NCI-H2029 (cell line): Measurements from ENCODE around the gene NAP1L4.
"Not testable (repeated sequence)": the region's sequence is repeated elsewhere in the genome, so short reads cannot be mapped to it uniquely, and the experiment has no call there.

Experiments used
- DNase-seq: peaks from one replicate; lab custom pipeline; 2025; lab: John Stamatoyannopoulos, UW

Gene NAP1L4

GRCh38 chr11:2958251-2958650, 33.9 kb downstream of the NAP1L4 start:
- DNase-seq = no peak

DNA sequence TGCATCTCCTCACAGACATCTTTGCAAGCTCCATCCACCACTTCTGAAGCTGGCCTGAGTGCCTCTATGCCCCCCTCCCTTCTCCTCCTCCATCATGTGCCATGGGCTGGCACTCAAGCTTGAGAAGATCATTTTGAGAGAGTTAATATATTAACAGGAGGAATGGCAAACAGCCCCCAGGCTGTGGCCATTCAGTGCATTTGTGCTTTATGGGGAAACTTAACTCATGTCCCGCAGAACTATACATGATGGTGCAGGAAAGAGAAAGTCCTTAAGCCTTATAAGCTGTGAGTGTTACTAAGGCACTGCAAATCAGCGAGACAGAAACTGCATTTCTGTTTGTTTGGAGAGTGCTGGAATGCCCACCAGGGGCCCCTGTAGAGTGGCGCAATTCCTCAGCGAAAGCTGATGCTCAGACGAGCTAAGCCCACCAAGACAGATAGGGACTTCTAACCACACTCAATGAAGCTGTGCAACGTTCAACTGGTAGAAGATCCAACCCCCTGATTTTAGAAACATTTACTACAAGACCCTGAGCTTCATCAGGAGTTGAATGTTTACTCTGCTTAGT, 36.1 kb downstream of the NAP1L4 start:
- no peak for DNase-seq

GRCh38 chr11:2954263-2954662, 37.9 kb downstream of the NAP1L4 start:
- no peak for DNase-seq

DNA sequence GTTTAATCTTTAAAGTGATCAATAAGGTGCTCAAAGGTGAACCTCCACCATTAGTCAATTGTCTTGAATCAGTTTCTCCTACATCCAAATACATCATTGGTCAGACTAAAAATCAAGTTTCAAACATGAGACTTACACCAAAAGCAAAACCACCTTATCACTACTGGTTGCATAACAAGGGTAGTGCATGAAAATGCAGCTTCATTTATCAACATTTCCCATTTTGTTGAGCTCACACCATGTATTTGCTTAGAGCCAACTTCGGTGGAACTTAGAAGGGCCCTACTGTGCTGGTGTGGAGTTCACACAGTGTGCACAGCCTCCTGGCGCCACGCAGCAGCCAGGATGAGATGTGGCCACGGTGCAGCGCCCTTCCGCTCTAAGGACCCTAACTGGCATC, 39.8 kb downstream of the NAP1L4 start:
- DNase-seq = no peak

DNA sequence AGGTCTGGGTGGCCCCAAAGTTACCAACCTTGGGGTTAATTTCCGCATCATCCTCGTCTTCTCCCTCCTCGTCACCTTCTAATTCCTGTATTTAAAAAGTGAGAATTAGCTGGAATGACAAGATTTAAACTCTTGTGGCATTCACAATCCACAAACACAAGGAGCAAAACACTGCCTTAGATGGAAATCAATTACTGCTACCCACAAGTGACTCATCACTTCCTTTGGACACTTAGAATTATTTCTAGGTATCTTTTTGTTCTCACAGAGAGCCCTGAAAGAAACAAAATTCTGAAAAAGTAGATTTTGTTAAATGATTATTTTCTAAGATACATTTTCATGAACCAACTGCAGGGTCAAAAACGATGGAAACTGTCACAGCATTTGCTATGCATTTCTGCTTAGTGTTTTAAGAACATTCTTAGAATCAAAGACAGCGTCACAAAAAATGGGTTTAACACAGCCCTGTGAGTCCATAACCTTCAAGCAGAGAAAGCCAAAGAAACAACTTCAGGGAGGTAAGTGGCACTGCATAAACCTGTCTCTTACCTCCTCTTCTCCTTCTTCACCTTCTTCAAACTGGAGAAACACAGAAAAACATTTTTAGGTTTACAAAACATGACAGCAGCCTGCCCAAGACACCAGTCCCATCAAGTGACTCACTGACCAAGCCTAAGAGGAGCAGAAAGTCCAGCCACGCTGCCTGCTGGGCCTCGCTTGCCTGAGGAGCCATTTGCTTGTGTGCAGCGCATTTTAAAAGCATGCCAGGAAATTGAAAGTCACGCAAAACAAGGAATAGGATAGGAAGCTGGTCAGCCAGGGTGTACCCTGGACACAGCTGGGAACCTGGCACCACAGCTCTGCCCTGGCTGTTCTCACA, 40.7 kb downstream of the NAP1L4 start:
- no peak for DNase-seq

DNA sequence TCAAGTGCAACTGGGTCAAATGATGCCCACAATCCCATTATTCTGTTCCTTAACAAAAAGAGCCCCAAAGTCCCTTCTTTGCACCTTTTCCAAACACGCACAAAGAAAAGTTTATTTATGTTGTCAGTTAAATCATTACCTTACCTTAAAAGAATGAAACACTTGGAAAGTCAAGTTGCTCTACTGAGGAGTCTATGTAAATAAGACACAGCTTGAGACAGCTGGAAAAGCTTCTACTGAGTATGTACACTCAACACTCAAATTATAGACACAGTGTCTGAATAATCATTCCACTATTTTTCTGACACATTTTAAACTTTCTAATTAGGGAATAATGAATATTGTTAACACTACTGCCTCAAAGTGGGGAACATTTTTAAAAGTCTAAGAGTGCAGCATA, 41.3 kb downstream of the NAP1L4 start:
- DNase-seq = no peak

- DNase-seq = no peak
Observed at GRCh38 chr11:2949920-2950319, 42.2 kb downstream of the NAP1L4 start.

DNA sequence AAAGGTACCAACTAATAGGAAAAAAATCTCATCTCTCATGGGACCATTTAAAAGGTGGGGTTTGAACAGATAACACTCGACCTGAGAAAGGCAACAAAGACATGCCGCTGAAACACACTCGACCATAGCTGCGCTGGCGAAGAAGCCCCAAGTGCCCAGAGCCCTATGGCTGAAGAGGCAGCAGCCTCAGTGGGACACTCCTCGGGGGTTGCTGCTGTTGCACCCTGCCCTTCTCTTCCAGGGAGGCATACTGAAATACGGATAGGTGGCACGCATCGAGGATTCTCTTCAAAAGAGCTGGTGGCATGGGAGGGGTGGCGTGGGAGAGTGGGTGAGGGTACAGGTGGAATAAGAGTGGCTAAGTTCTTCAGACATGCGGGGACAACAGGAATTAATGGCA, 44.4 kb downstream of the NAP1L4 start:
- DNase-seq = no peak

GRCh38 chr11:2945757-2946287, 46.3 kb downstream of the NAP1L4 start:
- DNase-seq = no peak

- DNase-seq = peak; percentile 18
Observed at GRCh38 chr11:2945031-2945756, 46.9 kb downstream of the NAP1L4 start.

DNA sequence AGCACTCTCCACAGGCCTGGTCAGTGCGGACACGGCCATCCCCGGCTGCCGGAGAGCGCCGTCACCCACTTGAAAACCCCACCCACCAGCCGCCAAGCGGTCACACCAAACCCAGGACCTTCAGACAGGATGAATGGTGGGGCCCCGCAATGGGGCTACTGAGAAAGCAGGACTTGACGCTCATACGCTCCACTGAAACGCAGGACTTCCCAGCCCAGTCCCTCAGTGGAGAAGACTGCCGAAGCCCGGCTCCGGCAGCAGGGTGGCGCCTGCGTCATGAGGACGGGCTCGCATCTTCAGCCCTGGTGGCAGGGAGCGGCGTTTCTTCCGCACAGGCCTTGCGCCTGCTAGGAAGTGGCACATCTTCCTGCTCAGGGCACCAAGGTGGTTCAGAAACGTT, 47.6 kb downstream of the NAP1L4 start:
- DNase-seq = no peak

GRCh38 chr11:2943711-2944118, 48.4 kb downstream of the NAP1L4 start:
- peak; percentile 84 for DNase-seq

- no peak for DNase-seq
Observed at GRCh38 chr11:2942872-2943710, 49.0 kb downstream of the NAP1L4 start.

DNA sequence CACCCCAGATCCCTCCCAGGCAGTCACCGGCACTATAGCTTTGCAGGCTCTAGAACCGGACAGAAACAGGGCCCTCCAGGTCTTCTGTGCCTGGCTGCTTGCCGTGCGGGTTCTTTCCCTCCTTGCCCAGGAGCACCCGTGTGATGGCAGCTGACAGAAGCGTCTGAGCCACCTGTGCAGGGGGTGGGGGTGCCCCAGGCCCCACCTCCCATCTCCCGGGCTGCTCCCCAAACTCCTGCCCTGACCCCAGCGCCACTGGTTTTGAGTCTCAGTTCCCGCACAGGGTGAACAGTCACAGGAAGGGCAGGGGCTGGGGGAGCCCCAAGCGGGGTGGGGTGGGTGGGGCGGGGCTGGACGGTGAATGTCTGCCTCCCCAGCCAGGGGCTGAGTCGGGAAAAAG, 49.7 kb downstream of the NAP1L4 start:
- DNase-seq = no peak

DNA sequence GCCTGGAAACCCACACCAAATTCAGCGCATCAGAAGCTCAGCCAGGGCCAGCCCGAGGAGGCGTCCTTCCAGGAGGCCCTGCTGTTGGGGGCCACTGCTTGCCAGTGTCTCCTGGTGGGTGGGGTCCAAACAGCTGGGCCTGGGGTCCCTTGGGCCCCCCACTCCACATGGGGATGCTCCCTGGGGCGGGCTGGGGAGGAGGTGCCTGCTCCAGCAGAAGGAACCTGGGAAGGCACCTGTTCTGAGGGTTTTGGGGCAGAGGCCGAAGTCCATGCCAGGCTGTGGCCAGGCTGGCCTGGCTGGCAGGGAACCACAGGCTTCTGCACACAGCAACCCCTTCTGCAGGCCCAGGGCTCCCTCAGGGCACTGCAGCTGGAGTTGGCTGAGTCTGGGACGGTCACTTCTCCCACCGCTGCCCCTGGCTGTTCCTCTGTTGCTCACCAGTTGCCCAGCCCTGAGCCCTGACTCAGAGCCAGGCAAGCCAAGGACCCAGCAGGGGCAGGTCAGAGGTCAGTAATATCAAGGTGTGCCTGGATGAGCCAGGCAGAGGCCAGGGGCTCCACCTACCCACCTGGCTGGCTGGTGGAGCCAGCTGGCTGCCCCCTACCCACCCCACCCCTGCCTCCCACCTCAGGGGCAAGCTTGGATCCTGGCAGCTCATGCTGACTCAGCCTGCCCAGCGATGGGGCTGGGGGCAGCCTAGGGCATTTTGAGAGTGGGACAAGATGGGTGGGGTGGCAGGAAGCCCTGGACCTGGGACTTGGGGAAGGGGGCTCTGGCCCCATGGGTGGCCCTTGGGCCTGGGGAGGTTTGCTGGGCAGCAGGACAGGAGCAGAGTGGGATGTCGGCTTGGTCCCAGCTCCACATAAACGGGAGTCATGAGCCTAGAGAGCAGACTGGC, 51.0 kb downstream of the NAP1L4 start:
- no peak for DNase-seq

GRCh38 chr11:2940147-2940920, 51.8 kb downstream of the NAP1L4 start:
- peak; percentile 78 for DNase-seq

GRCh38 chr11:2938458-2939418, 53.4 kb downstream of the NAP1L4 start:
- DNase-seq = not testable (repeated sequence)

- not testable (repeated sequence) for DNase-seq
Observed at GRCh38 chr11:2937641-2938457, 54.3 kb downstream of the NAP1L4 start.
